ENCODE data around the gene BCAS1.

BCAS1 gene

GRCh38 chr20:53922901-53923314 is 147.5 kb downstream of the BCAS1 start:
- H3K4me3 ChIP-seq (ENCODE audit: low read length): no peak overlapping the region
- no peak for TF ChIP-seq CTCF (IDR thresholded peaks at IDR 0.05; ENCODE audit: insufficient read depth, low read depth, low read length, missing control alignments)
- no peak for DNase-seq (ENCODE audit: low read depth)

GRCh38 chr20:53921443-53921973 is 148.9 kb downstream of the BCAS1 start:
- no peak overlapping the region for H3K4me3 ChIP-seq (ENCODE audit: low read length)
- DNase-seq (ENCODE audit: low read depth): no peak
- TF ChIP-seq CTCF (IDR thresholded peaks at IDR 0.05; ENCODE audit: insufficient read depth, low read depth, low read length, missing control alignments): no peak

- H3K4me3 ChIP-seq (ENCODE audit: low read length): no peak overlapping the region
- no peak for DNase-seq (ENCODE audit: low read depth)
- TF ChIP-seq CTCF (IDR thresholded peaks at IDR 0.05; ENCODE audit: insufficient read depth, low read depth, low read length, missing control alignments): no peak
Observed at GRCh38 chr20:53920647-53921245, 149.6 kb downstream of the BCAS1 start.

GRCh38 chr20:53919886-53920285 is 150.5 kb downstream of the BCAS1 start:
- H3K4me3 ChIP-seq (ENCODE audit: low read length): no peak overlapping the region
- TF ChIP-seq CTCF (IDR thresholded peaks at IDR 0.05; ENCODE audit: insufficient read depth, low read depth, low read length, missing control alignments): no peak
- DNase-seq (ENCODE audit: low read depth): no peak

GRCh38 chr20:53918949-53919361 is 151.4 kb downstream of the BCAS1 start:
- H3K4me3 ChIP-seq (ENCODE audit: low read length): no peak overlapping the region
- no peak for TF ChIP-seq CTCF (IDR thresholded peaks at IDR 0.05; ENCODE audit: insufficient read depth, low read depth, low read length, missing control alignments)
- DNase-seq (ENCODE audit: low read depth): no peak

GRCh38 chr20:53918020-53918311 is 152.4 kb downstream of the BCAS1 start:
- DNase-seq (ENCODE audit: low read depth): no peak
- no peak overlapping the region for H3K4me3 ChIP-seq (ENCODE audit: low read length)
- no peak for TF ChIP-seq CTCF (IDR thresholded peaks at IDR 0.05; ENCODE audit: insufficient read depth, low read depth, low read length, missing control alignments)
